Measurements from ENCODE around the gene ACVR2B.

ACVR2B gene

GRCh38 chr3:38516669-38517068 lies 63.0 kb downstream of the ACVR2B start:
- no peaks in the 10 kb centered on the region for H3K27me3 ChIP-seq (ENCODE audit: control insufficient read depth, low read length)
- H3K9me3 ChIP-seq (ENCODE audit: control insufficient read depth, insufficient read depth, low read length): no peaks in the 10 kb centered on the region
- no peak overlapping the region for H3K4me2 ChIP-seq (ENCODE audit: low read length)
- no peaks in the 10 kb centered on the region for H3K4me1 ChIP-seq (ENCODE audit: control insufficient read depth, low read length)
- no peak overlapping the region for H3K4me3 ChIP-seq (ENCODE audit: low read length)
- 0 out of 2 replicates have a peak, but pooled peaks cover 1% of the 10 kb centered on the region for H4K20me1 ChIP-seq (ENCODE audit: control insufficient read depth, insufficient read depth, low read depth, low read length)
- TF ChIP-seq CTCF (IDR thresholded peaks at IDR 0.05; ENCODE audit: low read depth, low read length, poor library complexity, severe bottlenecking): no peak
- no peak for TF ChIP-seq EZH2phosphoT487 (IDR thresholded peaks at IDR 0.05; ENCODE audit: borderline replicate concordance, low read length)
- H3K9me2 ChIP-seq (replicated peaks; ENCODE audit: control insufficient read depth, low read length): no peaks in the 10 kb centered on the region
- H3K79me2 ChIP-seq (ENCODE audit: control insufficient read depth, low read length): no peaks in the 10 kb centered on the region
- no peak overlapping the region for H3K27ac ChIP-seq (ENCODE audit: low read depth, low read length)
- peaks cover 29% of the 10 kb centered on the region for H3K36me3 ChIP-seq (ENCODE audit: control insufficient read depth, low read length)
- no peaks in the 10 kb centered on the region for H3F3A ChIP-seq (ENCODE audit: control insufficient read depth, insufficient read depth)

GRCh38 chr3:38519000-38519399 lies 65.3 kb downstream of the ACVR2B start:
- H3K27me3 ChIP-seq (ENCODE audit: control insufficient read depth, low read length): no peaks in the 10 kb centered on the region
- no peak overlapping the region for H3K27ac ChIP-seq (ENCODE audit: low read depth, low read length)

GRCh38 chr3:38519651-38520050 lies 66.0 kb downstream of the ACVR2B start:
- TF ChIP-seq CTCF (IDR thresholded peaks at IDR 0.05; ENCODE audit: low read depth, low read length, poor library complexity, severe bottlenecking): no peak
- no peak for TF ChIP-seq EZH2phosphoT487 (IDR thresholded peaks at IDR 0.05; ENCODE audit: borderline replicate concordance, low read length)
- H3K79me2 ChIP-seq (ENCODE audit: control insufficient read depth, low read length): no peaks in the 10 kb centered on the region
- peaks cover 31% of the 10 kb centered on the region for H3K36me3 ChIP-seq (ENCODE audit: control insufficient read depth, low read length)
- no peak overlapping the region for H3K4me3 ChIP-seq (ENCODE audit: low read length)
- H3K4me1 ChIP-seq (ENCODE audit: control insufficient read depth, low read length): no peaks in the 10 kb centered on the region
- no peaks in the 10 kb centered on the region for H3F3A ChIP-seq (ENCODE audit: control insufficient read depth, insufficient read depth)
- no peak overlapping the region for H3K27ac ChIP-seq (ENCODE audit: low read depth, low read length)
- H3K27me3 ChIP-seq (ENCODE audit: control insufficient read depth, low read length): no peaks in the 10 kb centered on the region
- no peaks in the 10 kb centered on the region for H3K9me2 ChIP-seq (replicated peaks; ENCODE audit: control insufficient read depth, low read length)
- H3K9me3 ChIP-seq (ENCODE audit: control insufficient read depth, insufficient read depth, low read length): no peaks in the 10 kb centered on the region
- 0 out of 2 replicates have a peak, but pooled peaks cover 6% of the 10 kb centered on the region for H4K20me1 ChIP-seq (ENCODE audit: control insufficient read depth, insufficient read depth, low read depth, low read length)
- H3K4me2 ChIP-seq (ENCODE audit: low read length): no peak overlapping the region

More at GRCh38 chr3:38519000-38519399, 65.3 kb downstream of the ACVR2B start:
- no peaks in the 10 kb centered on the region for H3F3A ChIP-seq (ENCODE audit: control insufficient read depth, insufficient read depth)
- no peaks in the 10 kb centered on the region for H3K9me2 ChIP-seq (replicated peaks; ENCODE audit: control insufficient read depth, low read length)
- peaks cover 27% of the 10 kb centered on the region for H3K36me3 ChIP-seq (ENCODE audit: control insufficient read depth, low read length)
- no peaks in the 10 kb centered on the region for H3K9me3 ChIP-seq (ENCODE audit: control insufficient read depth, insufficient read depth, low read length)
- no peak overlapping the region for H3K4me2 ChIP-seq (ENCODE audit: low read length)
- no peaks in the 10 kb centered on the region for H3K4me1 ChIP-seq (ENCODE audit: control insufficient read depth, low read length)
- no peak overlapping the region for H3K4me3 ChIP-seq (ENCODE audit: low read length)
- no peaks in the 10 kb centered on the region for H3K79me2 ChIP-seq (ENCODE audit: control insufficient read depth, low read length)
- 0 out of 2 replicates have a peak, but pooled peaks cover 6% of the 10 kb centered on the region for H4K20me1 ChIP-seq (ENCODE audit: control insufficient read depth, insufficient read depth, low read depth, low read length)
- TF ChIP-seq EZH2phosphoT487 (IDR thresholded peaks at IDR 0.05; ENCODE audit: borderline replicate concordance, low read length): no peak
- no peak for TF ChIP-seq CTCF (IDR thresholded peaks at IDR 0.05; ENCODE audit: low read depth, low read length, poor library complexity, severe bottlenecking)
